Fibroblast of skin of scalp (primary cell): ENCODE measurements around the gene IQSEC1.

Experiments used
- DNase-seq: peaks from one replicate; pipeline ENCODE4 v3.0.0-alpha.2; 2013

Gene IQSEC1

GRCh38 chr3:13013994-13014754, 59.1 kb downstream of the IQSEC1 start:
- no peak for DNase-seq

- no peak for DNase-seq
These were observed 59.7 kb downstream of the IQSEC1 start for GRCh38 chr3:13013566-13013965.

GRCh38 chr3:13013151-13013561, 60.1 kb downstream of the IQSEC1 start:
- DNase-seq, result no peak

- peak; percentile 54 for DNase-seq
These were observed 61.0 kb downstream of the IQSEC1 start for GRCh38 chr3:13012221-13012691.

GRCh38 chr3:13011573-13012220, 61.5 kb downstream of the IQSEC1 start:
- no peak for DNase-seq

GRCh38 chr3:13010780-13011572, 62.3 kb downstream of the IQSEC1 start:
- no peak for DNase-seq

GRCh38 chr3:13009946-13010315, 63.3 kb downstream of the IQSEC1 start:
- no peak for DNase-seq

- no peak for DNase-seq
These were observed 63.9 kb downstream of the IQSEC1 start for GRCh38 chr3:13009132-13009945.

- DNase-seq, result no peak
These were observed 64.9 kb downstream of the IQSEC1 start for GRCh38 chr3:13008155-13008995.

- no peak for DNase-seq
These were observed 65.8 kb downstream of the IQSEC1 start for GRCh38 chr3:13007251-13007941.

GRCh38 chr3:13006216-13006990, 66.8 kb downstream of the IQSEC1 start:
- no peak for DNase-seq

- DNase-seq, result no peak
These were observed 67.9 kb downstream of the IQSEC1 start for GRCh38 chr3:13005301-13005700.

GRCh38 chr3:13004376-13004775, 68.9 kb downstream of the IQSEC1 start:
- no peak for DNase-seq

GRCh38 chr3:13003608-13004007, 69.6 kb downstream of the IQSEC1 start:
- no peak for DNase-seq

GRCh38 chr3:13002398-13003124, 70.7 kb downstream of the IQSEC1 start:
- no peak for DNase-seq

GRCh38 chr3:12999147-13000140, 73.8 kb downstream of the IQSEC1 start:
- DNase-seq, result no peak

GRCh38 chr3:12998648-12999047, 74.6 kb downstream of the IQSEC1 start:
- no peak for DNase-seq

- DNase-seq, result no peak
These were observed 75.8 kb downstream of the IQSEC1 start for GRCh38 chr3:12997387-12997786.
